HEK293 (cell line): ENCODE results near the gene MSI1.

Source experiments
- FEZF1 ChIP-seq: fragments of 450-650 bp; formaldehyde crosslinking; IDR thresholded peaks from 2 replicates; pipeline ENCODE4 v1.5.1; 2016; ENCODE audit warnings: missing biosample characterization, missing genetic modification characterization
- GLIS1 ChIP-seq: fragments of 450-650 bp; formaldehyde crosslinking; IDR thresholded peaks from 2 replicates; pipeline ENCODE4 v1.5.1; 2016; ENCODE audit warnings: missing biosample characterization, missing genetic modification characterization
- HOXD13 ChIP-seq: sonication (generic); formaldehyde crosslinking; IDR thresholded peaks from 2 replicates; pipeline ENCODE4 v1.8.0; 2022; ENCODE audit warnings: missing genetic modification reagents, borderline replicate concordance
- KLF16 ChIP-seq: fragments of 450-650 bp; formaldehyde crosslinking; IDR thresholded peaks from 2 replicates; pipeline ENCODE4 v1.5.1; 2017; ENCODE audit warnings: missing biosample characterization, missing genetic modification characterization
- KLF9 ChIP-seq: fragments of 450-650 bp; formaldehyde crosslinking; IDR thresholded peaks from 2 replicates; pipeline ENCODE4 v1.5.1; 2016; ENCODE audit warnings: missing biosample characterization, missing genetic modification characterization, low read depth
- SCRT2 ChIP-seq: fragments of 450-650 bp; formaldehyde crosslinking; IDR thresholded peaks from 2 replicates; pipeline ENCODE4 v1.5.1; 2016; ENCODE audit warnings: missing biosample characterization, missing genetic modification characterization
- YY1 ChIP-seq: fragments of 450-650 bp; formaldehyde crosslinking; IDR thresholded peaks from 2 replicates; pipeline ENCODE4 v1.5.1; 2018; ENCODE audit warnings: missing biosample characterization, missing genetic modification characterization
- ZBTB21 ChIP-seq: fragments of 450-650 bp; formaldehyde crosslinking; IDR thresholded peaks from 2 replicates; pipeline ENCODE4 v1.5.1; 2017; ENCODE audit warnings: missing biosample characterization, missing genetic modification characterization
- ZNF133 ChIP-seq: fragments of 450-650 bp; formaldehyde crosslinking; IDR thresholded peaks from 2 replicates; pipeline ENCODE4 v1.5.1; 2016; ENCODE audit warnings: missing biosample characterization, missing genetic modification characterization
- ZNF157 ChIP-seq: fragments of 450-650 bp; formaldehyde crosslinking; IDR thresholded peaks from 2 replicates; pipeline ENCODE4 v1.5.1; 2016; ENCODE audit warnings: missing biosample characterization, missing genetic modification characterization
- ZNF16 ChIP-seq: fragments of 450-650 bp; formaldehyde crosslinking; IDR thresholded peaks from 2 replicates; pipeline ENCODE4 v1.5.1; 2016; ENCODE audit warnings: low read depth, missing biosample characterization, missing genetic modification characterization
- ZNF175 ChIP-seq: fragments of 450-650 bp; formaldehyde crosslinking; IDR thresholded peaks from 2 replicates; pipeline ENCODE4 v1.5.1; 2016; ENCODE audit warnings: missing biosample characterization, missing genetic modification characterization
- ZNF391 ChIP-seq: fragments of 450-650 bp; formaldehyde crosslinking; IDR thresholded peaks from 2 replicates; pipeline ENCODE4 v1.5.1; 2016; ENCODE audit warnings: low read depth, missing biosample characterization, missing genetic modification characterization, borderline replicate concordance
- ZNF549 ChIP-seq: fragments of 450-650 bp; IDR thresholded peaks from 2 replicates; pipeline ENCODE4 v1.5.1; 2018; ENCODE audit warnings: missing biosample characterization, missing genetic modification characterization, mild to moderate bottlenecking, inconsistent platforms, moderate library complexity
- ZNF600 ChIP-seq: fragments of 450-650 bp; formaldehyde crosslinking; IDR thresholded peaks from 2 replicates; pipeline ENCODE4 v1.5.1; 2016; ENCODE audit warnings: missing biosample characterization, missing genetic modification characterization
- ZNF660 ChIP-seq: fragments of 450-650 bp; IDR thresholded peaks from 2 replicates; pipeline ENCODE4 v1.5.1; 2018; ENCODE audit warnings: missing biosample characterization, mild to moderate bottlenecking, missing genetic modification characterization
- ZNF664 ChIP-seq: fragments of 450-650 bp; formaldehyde crosslinking; IDR thresholded peaks from 2 replicates; pipeline ENCODE4 v1.5.1; 2016; ENCODE audit warnings: missing biosample characterization, missing genetic modification characterization
- ZNF76 ChIP-seq: fragments of 450-650 bp; formaldehyde crosslinking; IDR thresholded peaks from 2 replicates; pipeline ENCODE4; 2016; ENCODE audit warnings: low read depth, missing biosample characterization, missing genetic modification characterization, borderline replicate concordance
- ZNF791 ChIP-seq: fragments of 450-650 bp; formaldehyde crosslinking; IDR thresholded peaks from 2 replicates; pipeline ENCODE4 v1.5.1; 2016; ENCODE audit warnings: missing biosample characterization, missing genetic modification characterization
- ZNF837 ChIP-seq: fragments of 450-650 bp; formaldehyde crosslinking; IDR thresholded peaks from 2 replicates; pipeline ENCODE4 v1.5.1; 2016; ENCODE audit warnings: missing biosample characterization, missing genetic modification characterization
- ZSCAN23 ChIP-seq: fragments of 450-650 bp; formaldehyde crosslinking; IDR thresholded peaks from 2 replicates; pipeline ENCODE4 v1.5.1; 2016; ENCODE audit warnings: missing biosample characterization, missing genetic modification characterization
- ZSCAN30 ChIP-seq: fragments of 450-650 bp; IDR thresholded peaks from 2 replicates; pipeline ENCODE4 v1.5.1; 2018; ENCODE audit warnings: missing biosample characterization, mild to moderate bottlenecking, missing genetic modification characterization, moderate library complexity
- ZXDB ChIP-seq: fragments of 450-650 bp; formaldehyde crosslinking; IDR thresholded peaks from 2 replicates; pipeline ENCODE4 v1.5.1; 2016; ENCODE audit warnings: missing biosample characterization, missing genetic modification characterization
- TF ChIP-seq, protein P1 (sequence below): fragments of 450-650 bp; formaldehyde crosslinking; IDR thresholded peaks from 2 replicates; pipeline ENCODE4 v1.5.1; 2016; ENCODE audit warnings: missing biosample characterization, missing genetic modification characterization, borderline replicate concordance
- TF ChIP-seq, protein P2 (sequence below): fragments of 450-650 bp; formaldehyde crosslinking; IDR thresholded peaks from 2 replicates; pipeline ENCODE4 v1.5.1; 2016; ENCODE audit warnings: missing biosample characterization, missing genetic modification characterization
- TF ChIP-seq, protein P3 (sequence below): IDR thresholded peaks from 2 replicates; pipeline ENCODE4 v1.6.1; 2011; ENCODE audit warnings: mild to moderate bottlenecking, low read depth, low read length, borderline replicate concordance
- TF ChIP-seq, protein P4 (sequence below): fragments of 450-650 bp; formaldehyde crosslinking; IDR thresholded peaks from 2 replicates; pipeline ENCODE4 v1.5.1; 2016; ENCODE audit warnings: missing biosample characterization, missing genetic modification characterization
- TF ChIP-seq, protein P5 (sequence below): sonication (generic); formaldehyde crosslinking; IDR thresholded peaks from 2 replicates; pipeline ENCODE4 v1.8.1; 2022; ENCODE audit warnings: mild to moderate bottlenecking, moderate library complexity, missing genetic modification reagents
- TF ChIP-seq, protein P6 (sequence below): fragments of 450-650 bp; formaldehyde crosslinking; IDR thresholded peaks from 2 replicates; pipeline ENCODE4 v1.5.1; 2016; ENCODE audit warnings: missing biosample characterization, missing genetic modification characterization

MSI1 gene

DNA sequence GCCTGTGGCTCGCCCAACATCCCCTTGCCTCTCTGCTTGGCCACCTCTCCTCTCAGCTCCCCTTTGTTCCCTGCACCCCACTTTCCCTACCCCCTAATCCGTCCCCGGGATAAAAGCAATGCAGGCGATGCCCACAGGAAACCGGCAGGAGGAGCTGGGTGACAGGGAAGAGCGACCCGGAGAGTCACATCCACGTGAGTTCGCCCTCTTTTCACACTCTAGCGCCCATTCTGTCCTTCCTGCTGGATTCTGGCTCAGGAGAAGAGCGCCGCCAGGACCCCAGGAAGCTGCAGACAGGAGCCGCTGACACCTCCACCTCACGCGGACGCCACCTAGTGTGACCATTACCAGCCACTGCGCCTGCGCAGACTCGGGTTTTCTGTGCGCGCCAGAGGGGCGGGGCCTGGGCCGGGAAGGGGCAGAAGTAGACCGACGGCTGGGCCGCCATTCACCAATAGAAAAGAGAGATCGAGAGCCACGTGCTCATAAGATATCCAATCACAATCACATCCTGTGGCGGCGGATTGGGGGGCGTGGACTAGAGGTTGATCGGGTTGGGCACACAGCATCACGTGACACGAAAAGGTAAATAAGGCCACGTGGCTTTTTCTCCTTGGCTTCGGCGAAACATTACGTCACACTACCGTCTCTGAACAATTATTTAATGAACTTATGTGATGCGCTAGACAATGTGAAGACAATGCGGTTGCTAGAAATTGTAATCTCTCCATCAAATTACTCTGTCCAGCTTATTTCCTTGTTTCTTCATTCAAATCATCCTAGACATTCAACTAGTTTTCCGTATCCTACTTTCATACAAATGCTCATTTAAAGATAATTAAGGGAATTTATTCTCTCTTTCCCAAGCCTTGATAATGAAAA, 51.5 kb downstream of the MSI1 start (continued):
- TF ChIP-seq, protein P1, sequence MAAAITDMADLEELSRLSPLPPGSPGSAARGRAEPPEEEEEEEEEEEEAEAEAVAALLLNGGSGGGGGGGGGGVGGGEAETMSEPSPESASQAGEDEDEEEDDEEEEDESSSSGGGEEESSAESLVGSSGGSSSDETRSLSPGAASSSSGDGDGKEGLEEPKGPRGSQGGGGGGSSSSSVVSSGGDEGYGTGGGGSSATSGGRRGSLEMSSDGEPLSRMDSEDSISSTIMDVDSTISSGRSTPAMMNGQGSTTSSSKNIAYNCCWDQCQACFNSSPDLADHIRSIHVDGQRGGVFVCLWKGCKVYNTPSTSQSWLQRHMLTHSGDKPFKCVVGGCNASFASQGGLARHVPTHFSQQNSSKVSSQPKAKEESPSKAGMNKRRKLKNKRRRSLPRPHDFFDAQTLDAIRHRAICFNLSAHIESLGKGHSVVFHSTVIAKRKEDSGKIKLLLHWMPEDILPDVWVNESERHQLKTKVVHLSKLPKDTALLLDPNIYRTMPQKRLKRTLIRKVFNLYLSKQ (tag by site-specific recombination): no peak
- TF ChIP-seq ZNF660 (peak; percentile 42; the same call in 1 of the 2 replicates), ZSCAN30 (0 out of 2 replicates have a peak, but pooled peaks have one; percentile 20), ZSCAN23 (no peak), ZNF133 (tag by site-specific recombination) (no peak), KLF16 (0 out of 2 replicates have a peak, but pooled peaks have one; percentile 50), ZNF549 (no peak), FEZF1 (tag by site-specific recombination) (no peak), ZXDB (tag by site-specific recombination) (peak; percentile 40), ZNF76 (tag by site-specific recombination) (peak; percentile 17; the same call in 1 of the 2 replicates), ZNF157 (tag by site-specific recombination) (no peak), ZNF791 (no peak), ZNF175 (tag by site-specific recombination) (no peak), ZBTB21 (tag by site-specific recombination) (peak; percentile 97), HOXD13 (CRISPR knock-in tag) (no peak), SCRT2 (peak; percentile 30; the same call in 1 of the 2 replicates), YY1 (tag by site-specific recombination) (no peak), ZNF16 (tag by site-specific recombination) (no peak), ZNF600 (tag by site-specific recombination) (peak; percentile 54), ZNF391 (tag by site-specific recombination) (0 out of 2 replicates have a peak, but pooled peaks have one; percentile 46), ZNF837 (no peak), KLF9 (tag by site-specific recombination) (peak; percentile 87; the same call in 1 of the 2 replicates), GLIS1 (peak; percentile 77), ZNF664 (tag by site-specific recombination) (peak; percentile 99)
- TF ChIP-seq, protein P2, sequence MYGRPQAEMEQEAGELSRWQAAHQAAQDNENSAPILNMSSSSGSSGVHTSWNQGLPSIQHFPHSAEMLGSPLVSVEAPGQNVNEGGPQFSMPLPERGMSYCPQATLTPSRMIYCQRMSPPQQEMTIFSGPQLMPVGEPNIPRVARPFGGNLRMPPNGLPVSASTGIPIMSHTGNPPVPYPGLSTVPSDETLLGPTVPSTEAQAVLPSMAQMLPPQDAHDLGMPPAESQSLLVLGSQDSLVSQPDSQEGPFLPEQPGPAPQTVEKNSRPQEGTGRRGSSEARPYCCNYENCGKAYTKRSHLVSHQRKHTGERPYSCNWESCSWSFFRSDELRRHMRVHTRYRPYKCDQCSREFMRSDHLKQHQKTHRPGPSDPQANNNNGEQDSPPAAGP (tag by site-specific recombination): peak; percentile 30; the same call in 1 of the 2 replicates
- TF ChIP-seq, protein P3, sequence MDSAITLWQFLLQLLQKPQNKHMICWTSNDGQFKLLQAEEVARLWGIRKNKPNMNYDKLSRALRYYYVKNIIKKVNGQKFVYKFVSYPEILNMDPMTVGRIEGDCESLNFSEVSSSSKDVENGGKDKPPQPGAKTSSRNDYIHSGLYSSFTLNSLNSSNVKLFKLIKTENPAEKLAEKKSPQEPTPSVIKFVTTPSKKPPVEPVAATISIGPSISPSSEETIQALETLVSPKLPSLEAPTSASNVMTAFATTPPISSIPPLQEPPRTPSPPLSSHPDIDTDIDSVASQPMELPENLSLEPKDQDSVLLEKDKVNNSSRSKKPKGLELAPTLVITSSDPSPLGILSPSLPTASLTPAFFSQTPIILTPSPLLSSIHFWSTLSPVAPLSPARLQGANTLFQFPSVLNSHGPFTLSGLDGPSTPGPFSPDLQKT: no peak
- TF ChIP-seq, protein P4, sequence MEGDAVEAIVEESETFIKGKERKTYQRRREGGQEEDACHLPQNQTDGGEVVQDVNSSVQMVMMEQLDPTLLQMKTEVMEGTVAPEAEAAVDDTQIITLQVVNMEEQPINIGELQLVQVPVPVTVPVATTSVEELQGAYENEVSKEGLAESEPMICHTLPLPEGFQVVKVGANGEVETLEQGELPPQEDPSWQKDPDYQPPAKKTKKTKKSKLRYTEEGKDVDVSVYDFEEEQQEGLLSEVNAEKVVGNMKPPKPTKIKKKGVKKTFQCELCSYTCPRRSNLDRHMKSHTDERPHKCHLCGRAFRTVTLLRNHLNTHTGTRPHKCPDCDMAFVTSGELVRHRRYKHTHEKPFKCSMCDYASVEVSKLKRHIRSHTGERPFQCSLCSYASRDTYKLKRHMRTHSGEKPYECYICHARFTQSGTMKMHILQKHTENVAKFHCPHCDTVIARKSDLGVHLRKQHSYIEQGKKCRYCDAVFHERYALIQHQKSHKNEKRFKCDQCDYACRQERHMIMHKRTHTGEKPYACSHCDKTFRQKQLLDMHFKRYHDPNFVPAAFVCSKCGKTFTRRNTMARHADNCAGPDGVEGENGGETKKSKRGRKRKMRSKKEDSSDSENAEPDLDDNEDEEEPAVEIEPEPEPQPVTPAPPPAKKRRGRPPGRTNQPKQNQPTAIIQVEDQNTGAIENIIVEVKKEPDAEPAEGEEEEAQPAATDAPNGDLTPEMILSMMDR: peak; percentile 99
- TF ChIP-seq, protein P5, sequence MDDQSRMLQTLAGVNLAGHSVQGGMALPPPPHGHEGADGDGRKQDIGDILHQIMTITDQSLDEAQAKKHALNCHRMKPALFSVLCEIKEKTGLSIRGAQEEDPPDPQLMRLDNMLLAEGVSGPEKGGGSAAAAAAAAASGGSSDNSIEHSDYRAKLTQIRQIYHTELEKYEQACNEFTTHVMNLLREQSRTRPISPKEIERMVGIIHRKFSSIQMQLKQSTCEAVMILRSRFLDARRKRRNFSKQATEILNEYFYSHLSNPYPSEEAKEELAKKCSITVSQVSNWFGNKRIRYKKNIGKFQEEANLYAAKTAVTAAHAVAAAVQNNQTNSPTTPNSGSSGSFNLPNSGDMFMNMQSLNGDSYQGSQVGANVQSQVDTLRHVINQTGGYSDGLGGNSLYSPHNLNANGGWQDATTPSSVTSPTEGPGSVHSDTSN (CRISPR knock-in tag): no peak
- TF ChIP-seq, protein P6, sequence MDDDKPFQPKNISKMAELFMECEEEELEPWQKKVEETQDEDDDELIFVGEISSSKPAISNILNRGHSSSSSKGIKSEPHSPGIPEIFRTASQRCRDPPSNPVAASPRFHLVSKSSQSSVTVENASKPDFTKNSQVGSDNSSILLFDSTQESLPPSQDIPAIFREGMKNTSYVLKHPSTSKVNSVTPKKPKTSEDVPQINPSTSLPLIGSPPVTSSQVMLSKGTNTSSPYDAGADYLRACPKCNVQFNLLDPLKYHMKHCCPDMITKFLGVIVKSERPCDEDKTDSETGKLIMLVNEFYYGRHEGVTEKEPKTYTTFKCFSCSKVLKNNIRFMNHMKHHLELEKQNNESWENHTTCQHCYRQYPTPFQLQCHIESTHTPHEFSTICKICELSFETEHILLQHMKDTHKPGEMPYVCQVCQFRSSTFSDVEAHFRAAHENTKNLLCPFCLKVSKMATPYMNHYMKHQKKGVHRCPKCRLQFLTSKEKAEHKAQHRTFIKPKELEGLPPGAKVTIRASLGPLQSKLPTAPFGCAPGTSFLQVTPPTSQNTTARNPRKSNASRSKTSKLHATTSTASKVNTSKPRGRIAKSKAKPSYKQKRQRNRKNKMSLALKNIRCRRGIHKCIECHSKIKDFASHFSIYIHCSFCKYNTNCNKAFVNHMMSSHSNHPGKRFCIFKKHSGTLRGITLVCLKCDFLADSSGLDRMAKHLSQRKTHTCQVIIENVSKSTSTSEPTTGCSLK: no peak
